H9 (cell line): ENCODE data around the gene VPS26A. TPM values are rescaled to one million over a fixed set of nuclear protein-coding genes. Genes with fewer than 3 reads are reported as not detected.

ENCODE experiments used
- DNase-seq: peaks from one replicate; pipeline ENCODE4 v3.0.0-alpha.2; 2017
- H2AFZ ChIP-seq: one replicate; pipeline ENCODE4 v1.6.1; 2013; ENCODE audit warnings: mild to moderate bottlenecking, low read length, control low read depth, moderate library complexity
- H2AK5ac ChIP-seq: 2 replicates; pipeline ENCODE4 v1.6.1; 2013; ENCODE audit warnings: low read length, control low read depth, mixed read lengths; ENCODE audit not compliant: insufficient read length
- H2BK120ac ChIP-seq: one replicate; pipeline ENCODE4 v1.6.1; 2013; ENCODE audit warnings: low read depth, mild to moderate bottlenecking, low read length, control low read depth, inconsistent platforms; ENCODE audit not compliant: poor library complexity, severe bottlenecking
- H2BK12ac ChIP-seq: 2 replicates; pipeline ENCODE4 v1.6.1; 2013; ENCODE audit warnings: low read length, control low read depth, mixed read lengths, low read depth; ENCODE audit not compliant: insufficient read length
- H2BK15ac ChIP-seq: 2 replicates; pipeline ENCODE4 v1.6.1; 2013; ENCODE audit warnings: low read depth, low read length, control low read depth
- H2BK20ac ChIP-seq: one replicate; pipeline ENCODE4 v1.6.1; 2013; ENCODE audit warnings: low read depth, mild to moderate bottlenecking, low read length, control low read depth, inconsistent platforms; ENCODE audit not compliant: poor library complexity, severe bottlenecking
- H2BK5ac ChIP-seq: 2 replicates; pipeline ENCODE4 v1.6.1; 2013; ENCODE audit warnings: low read length, control low read depth, mixed read lengths; ENCODE audit not compliant: insufficient read length
- H3K14ac ChIP-seq: 2 replicates; pipeline ENCODE4 v1.6.1; 2013; ENCODE audit warnings: low read length, control low read depth; ENCODE audit not compliant: insufficient read depth
- H3K18ac ChIP-seq: 2 replicates; pipeline ENCODE4 v1.6.1; 2013; ENCODE audit warnings: low read depth, mild to moderate bottlenecking, mixed read lengths, low read length, control low read depth; ENCODE audit not compliant: insufficient read length
- H3K23ac ChIP-seq: 2 replicates; pipeline ENCODE4 v1.6.1; 2013; ENCODE audit warnings: low read length, control low read depth, mixed read lengths, low read depth; ENCODE audit not compliant: insufficient read length
- H3K23me2 ChIP-seq: 2 replicates; pipeline ENCODE4 v1.6.1; 2013; ENCODE audit warnings: low read depth, mild to moderate bottlenecking, mixed read lengths, low read length, control low read depth; ENCODE audit not compliant: insufficient read length, poor library complexity, severe bottlenecking
- H3K27ac ChIP-seq: 2 replicates; pipeline ENCODE4 v1.5.1; 2013; ENCODE audit warnings: low read length, control low read depth, mixed read lengths, low read depth; ENCODE audit not compliant: insufficient read length
- H3K27me3 ChIP-seq: 2 replicates; pipeline ENCODE4 v1.6.1; 2013; ENCODE audit warnings: low read length, control low read depth, inconsistent platforms; ENCODE audit not compliant: insufficient read depth
- H3K4ac ChIP-seq: 2 replicates; pipeline ENCODE4 v1.6.1; 2013; ENCODE audit warnings: low read depth, mild to moderate bottlenecking, control low read depth, inconsistent platforms, low read length, moderate library complexity
- H3K4me1 ChIP-seq: 2 replicates; pipeline ENCODE4 v1.6.1; 2013; ENCODE audit warnings: low read length, control low read depth, inconsistent platforms; ENCODE audit not compliant: insufficient read depth
- H3K4me2 ChIP-seq: 2 replicates; pipeline ENCODE4 v1.6.1; 2013; ENCODE audit warnings: low read length, control low read depth, mixed read lengths; ENCODE audit not compliant: insufficient read length, insufficient read depth
- H3K56ac ChIP-seq: 2 replicates; pipeline ENCODE4 v1.6.1; 2013; ENCODE audit warnings: low read depth, mild to moderate bottlenecking, mixed read lengths, low read length, control low read depth; ENCODE audit not compliant: insufficient read length
- H3K79me1 ChIP-seq: 2 replicates; pipeline ENCODE4 v1.6.1; 2013; ENCODE audit warnings: low read depth, mild to moderate bottlenecking, moderate library complexity, low read length, control low read depth, inconsistent platforms; ENCODE audit not compliant: insufficient read depth, poor library complexity, severe bottlenecking
- H3K79me2 ChIP-seq: 2 replicates; pipeline ENCODE4 v1.6.1; 2013; ENCODE audit warnings: low read length, control low read depth, inconsistent platforms; ENCODE audit not compliant: insufficient read depth
- H3K9ac ChIP-seq: 2 replicates; pipeline ENCODE4 v1.6.1; 2013; ENCODE audit warnings: low read length, control low read depth, mixed read lengths; ENCODE audit not compliant: insufficient read length; ENCODE audit errors: extremely low read depth
- H3K9me3 ChIP-seq: one replicate; pipeline ENCODE4 v1.6.1; 2013; ENCODE audit warnings: low read depth, low read length, inconsistent platforms; ENCODE audit not compliant: control insufficient read depth
- H3T11ph ChIP-seq: one replicate; pipeline ENCODE4 v1.6.1; 2013; ENCODE audit warnings: mild to moderate bottlenecking, low read length, control low read depth, inconsistent platforms
- H4K20me1 ChIP-seq: one replicate; pipeline ENCODE4 v1.6.1; 2013; ENCODE audit not compliant: control insufficient read depth, insufficient read length, insufficient read depth
- H4K5ac ChIP-seq: 2 replicates; pipeline ENCODE4 v1.6.1; 2013; ENCODE audit warnings: low read depth, mild to moderate bottlenecking, mixed read lengths, low read length, control low read depth; ENCODE audit not compliant: insufficient read length
- H4K8ac ChIP-seq: replicated peaks from 2 replicates; pipeline ENCODE4 v1.6.1; 2013; ENCODE audit warnings: low read length, control low read depth, mixed read lengths, low read depth; ENCODE audit not compliant: insufficient read length
- H4K91ac ChIP-seq: 2 replicates; pipeline ENCODE4 v1.6.1; 2013; ENCODE audit warnings: low read depth, mild to moderate bottlenecking, moderate library complexity, mixed read lengths, low read length, control low read depth; ENCODE audit not compliant: insufficient read length
- H3K27ac Mint-ChIP-seq, 3 experiments: 2 replicates in 2 of 3; 3 replicates in 1 of 3; pipeline ENCODE4 v1.8.0; 2020 to 2021; ENCODE audit warnings: mixed read lengths in 3 of 3, mild to moderate bottlenecking in 1 of 3, moderate library complexity in 1 of 3
- H3K27me3 Mint-ChIP-seq: 2 replicates; pipeline ENCODE4 v1.8.0; 2021; ENCODE audit warnings: low read depth, mild to moderate bottlenecking, moderate library complexity, mixed read lengths
- H3K36me3 Mint-ChIP-seq, 3 experiments: 2 replicates in 2 of 3; 3 replicates in 1 of 3; pipeline ENCODE4 v1.8.0; 2020 to 2021; ENCODE audit warnings: low read depth in 3 of 3, mixed read lengths in 3 of 3; ENCODE audit not compliant: insufficient read depth in 1 of 3
- H3K4me1 Mint-ChIP-seq, 2 experiments: 2 replicates each; pipeline ENCODE4 v1.8.0; 2020; ENCODE audit warnings: mixed read lengths in 2 of 2
- H3K4me3 Mint-ChIP-seq, 2 experiments: 2 replicates in 1 of 2; 3 replicates in 1 of 2; pipeline ENCODE4 v1.8.0; 2020 to 2021; ENCODE audit warnings: mild to moderate bottlenecking in 2 of 2, mixed read lengths in 2 of 2, moderate library complexity in 1 of 2
- H3K9me3 Mint-ChIP-seq, 2 experiments: 2 replicates in 1 of 2; 3 replicates in 1 of 2; pipeline ENCODE4 v1.8.0; 2020; ENCODE audit warnings: mild to moderate bottlenecking in 2 of 2, mixed read lengths in 2 of 2, moderate library complexity in 1 of 2
- WGBS: extraction: QIAGEN DNeasy Blood & Tissue Kit; methylation state at CpG from one replicate; pipeline ENCODE4 v1.1.7; 2013; ENCODE audit warnings: missing lambda C conversion rate, low lambda C conversion rate, mixed read lengths; ENCODE audit not compliant: insufficient read length; ENCODE audit errors: extremely low coverage; 5-methylcytosine and 5-hydroxymethylcytosine counted together
- total RNA-seq: library from RNA; stranded (reverse); gene quantifications from 2 replicates; pipeline ENCODE4 v1.2.1, GENCODE V29; 2021
- TF ChIP-seq, protein P1 (sequence below): fragments of 200-600 bp; sonication (generic); conservative IDR thresholded peaks from 3 replicates; pipeline ENCODE4 v1.8.0; 2021; ENCODE audit warnings: antibody characterized with exemption, mild to moderate bottlenecking

Gene VPS26A
- total RNA-seq, 1 experiment from 2014 or later: 41.8 TPM

DNA sequence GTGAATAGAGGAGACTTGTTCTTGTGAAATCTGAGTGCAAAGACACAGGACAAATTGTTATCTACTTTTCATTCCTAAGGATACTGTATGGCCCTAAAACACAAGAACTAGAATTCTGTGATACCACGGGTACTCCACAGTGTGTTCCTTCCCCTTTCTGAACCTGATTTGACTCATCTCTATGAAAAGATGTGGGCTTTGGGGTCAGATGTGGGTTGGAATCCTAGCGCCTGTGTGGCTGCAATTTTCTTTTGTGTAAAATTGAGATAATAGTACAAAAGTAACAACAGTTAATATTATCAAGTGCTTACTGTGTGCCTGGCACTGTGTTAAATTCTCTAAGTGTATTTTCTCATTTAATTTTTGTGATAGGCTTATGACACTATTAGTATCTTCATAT is 27.9 kb upstream of the VPS26A start:
- Mint-ChIP-seq H3K4me3 (no peak overlapping the region), H3K36me3 (no peaks in the 10 kb centered on the region), H3K27ac (no peak overlapping the region), H3K9me3 (no peaks in the 10 kb centered on the region), H3K4me1 (peaks cover 4 to 11% of the 10 kb centered on the region in 2 experiments), H3K27me3 (no peaks in the 10 kb centered on the region; the same call in 1 of the 2 replicates)
- Histone ChIP-seq H2BK15ac (no peak overlapping the region), H2BK120ac (no peak overlapping the region), H3K9ac (no peak overlapping the region), H3T11ph (no peak overlapping the region), H3K14ac (no peak overlapping the region), H2BK12ac (no peak overlapping the region), H3K79me2 (no peaks in the 10 kb centered on the region), H3K56ac (no peak overlapping the region), H3K27ac (no peak overlapping the region), H3K9me3 (no peaks in the 10 kb centered on the region), H3K4ac (no peak overlapping the region), H2AFZ (no peak overlapping the region), H3K27me3 (no peaks in the 10 kb centered on the region), H3K18ac (no peak overlapping the region), H2BK20ac (no peak overlapping the region), H2BK5ac (no peak overlapping the region), H3K79me1 (no peaks in the 10 kb centered on the region), H2AK5ac (no peak overlapping the region), H4K20me1 (no peaks in the 10 kb centered on the region), H4K8ac (no peak overlapping the region), H3K23me2 (no peaks in the 10 kb centered on the region), H3K4me1 (peaks cover 2% of the 10 kb centered on the region; the same call in 1 of the 2 replicates), H3K23ac (no peak overlapping the region), H4K5ac (no peak overlapping the region), H4K91ac (no peak overlapping the region), H3K4me2 (no peak overlapping the region)
- no peak for DNase-seq
- TF ChIP-seq, protein P1, sequence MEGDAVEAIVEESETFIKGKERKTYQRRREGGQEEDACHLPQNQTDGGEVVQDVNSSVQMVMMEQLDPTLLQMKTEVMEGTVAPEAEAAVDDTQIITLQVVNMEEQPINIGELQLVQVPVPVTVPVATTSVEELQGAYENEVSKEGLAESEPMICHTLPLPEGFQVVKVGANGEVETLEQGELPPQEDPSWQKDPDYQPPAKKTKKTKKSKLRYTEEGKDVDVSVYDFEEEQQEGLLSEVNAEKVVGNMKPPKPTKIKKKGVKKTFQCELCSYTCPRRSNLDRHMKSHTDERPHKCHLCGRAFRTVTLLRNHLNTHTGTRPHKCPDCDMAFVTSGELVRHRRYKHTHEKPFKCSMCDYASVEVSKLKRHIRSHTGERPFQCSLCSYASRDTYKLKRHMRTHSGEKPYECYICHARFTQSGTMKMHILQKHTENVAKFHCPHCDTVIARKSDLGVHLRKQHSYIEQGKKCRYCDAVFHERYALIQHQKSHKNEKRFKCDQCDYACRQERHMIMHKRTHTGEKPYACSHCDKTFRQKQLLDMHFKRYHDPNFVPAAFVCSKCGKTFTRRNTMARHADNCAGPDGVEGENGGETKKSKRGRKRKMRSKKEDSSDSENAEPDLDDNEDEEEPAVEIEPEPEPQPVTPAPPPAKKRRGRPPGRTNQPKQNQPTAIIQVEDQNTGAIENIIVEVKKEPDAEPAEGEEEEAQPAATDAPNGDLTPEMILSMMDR: no peak
- WGBS: no CpG with 5 or more reads among the region's 2 CpGs
